WTC11 (cell line): ENCODE measurements around the gene SIRPB2.

Experiments
- NFYB ChIP-seq: sonication (generic); formaldehyde crosslinking; conservative IDR thresholded peaks from 2 replicates; pipeline ENCODE4 v1.8.0; 2022; ENCODE audit warnings: low read depth, missing genetic modification reagents
- TF ChIP-seq, protein P1 (sequence below): fragments of 200-600 bp; IDR thresholded peaks from 2 replicates; pipeline ENCODE4 v1.8.0; 2022; ENCODE audit warnings: antibody characterized with exemption

DNA sequence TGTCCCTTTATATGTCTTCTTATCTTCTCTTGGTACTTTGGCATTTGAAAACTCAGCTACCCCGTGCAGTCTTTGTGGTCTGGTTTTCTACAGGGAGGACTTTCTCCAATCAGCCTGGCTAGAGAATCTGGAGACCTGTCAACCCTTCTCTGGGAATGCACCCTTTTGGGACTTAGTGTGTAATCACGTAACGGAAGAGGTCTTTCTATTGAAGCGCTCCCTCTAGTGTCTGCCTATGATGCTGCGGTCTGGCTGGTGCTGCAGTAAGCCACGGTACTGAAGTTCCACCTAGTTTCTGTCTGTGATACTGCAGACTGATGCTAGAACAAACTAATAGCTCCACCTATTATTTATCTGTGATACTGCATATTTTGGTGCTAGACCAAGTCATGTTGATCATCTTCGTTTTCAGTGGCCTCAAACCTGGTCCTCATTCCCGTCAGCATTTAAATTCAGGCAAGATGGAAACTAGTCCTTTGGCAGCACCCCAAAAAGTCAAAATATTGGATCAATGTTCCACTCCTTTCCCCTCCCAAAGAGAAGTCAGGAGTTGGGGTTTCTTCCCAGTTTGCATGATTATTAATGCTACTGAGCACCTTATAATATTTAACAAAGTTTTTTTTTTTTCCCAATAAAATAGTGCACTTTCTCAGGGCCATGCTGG, 12.5 kb upstream of the SIRPB2 start:
- TF ChIP-seq, protein P1, sequence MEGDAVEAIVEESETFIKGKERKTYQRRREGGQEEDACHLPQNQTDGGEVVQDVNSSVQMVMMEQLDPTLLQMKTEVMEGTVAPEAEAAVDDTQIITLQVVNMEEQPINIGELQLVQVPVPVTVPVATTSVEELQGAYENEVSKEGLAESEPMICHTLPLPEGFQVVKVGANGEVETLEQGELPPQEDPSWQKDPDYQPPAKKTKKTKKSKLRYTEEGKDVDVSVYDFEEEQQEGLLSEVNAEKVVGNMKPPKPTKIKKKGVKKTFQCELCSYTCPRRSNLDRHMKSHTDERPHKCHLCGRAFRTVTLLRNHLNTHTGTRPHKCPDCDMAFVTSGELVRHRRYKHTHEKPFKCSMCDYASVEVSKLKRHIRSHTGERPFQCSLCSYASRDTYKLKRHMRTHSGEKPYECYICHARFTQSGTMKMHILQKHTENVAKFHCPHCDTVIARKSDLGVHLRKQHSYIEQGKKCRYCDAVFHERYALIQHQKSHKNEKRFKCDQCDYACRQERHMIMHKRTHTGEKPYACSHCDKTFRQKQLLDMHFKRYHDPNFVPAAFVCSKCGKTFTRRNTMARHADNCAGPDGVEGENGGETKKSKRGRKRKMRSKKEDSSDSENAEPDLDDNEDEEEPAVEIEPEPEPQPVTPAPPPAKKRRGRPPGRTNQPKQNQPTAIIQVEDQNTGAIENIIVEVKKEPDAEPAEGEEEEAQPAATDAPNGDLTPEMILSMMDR, result peak; percentile 53
- TF ChIP-seq NFYB (CRISPR knock-in tag), result no peak
